Measurements from ENCODE around the gene ADAMTSL1.

ADAMTSL1 gene

DNA sequence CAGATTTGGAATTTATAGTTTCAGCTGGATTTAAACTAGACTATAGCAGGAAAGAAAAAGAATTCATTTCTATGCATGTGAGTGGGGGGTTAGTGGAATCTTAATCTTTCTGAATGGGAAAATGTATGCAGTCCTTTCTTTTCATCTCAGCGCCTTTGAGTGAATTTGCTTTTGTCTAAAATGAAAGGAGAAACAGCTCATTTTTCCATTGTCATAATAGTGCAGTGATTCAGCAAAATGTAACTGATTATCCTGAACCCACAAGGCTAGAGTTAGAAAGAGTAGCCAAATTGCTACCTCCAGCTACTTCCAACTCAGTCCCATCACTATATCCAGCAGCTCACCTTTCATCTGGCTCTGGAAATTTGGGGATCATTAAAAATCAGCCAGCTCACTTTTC lies 134.4 kb downstream of the ADAMTSL1 start:
- no peak for DNase-seq

- DNase-seq: no peak
Observed at GRCh38 chr9:18610956-18611355, 137.0 kb downstream of the ADAMTSL1 start.

DNA sequence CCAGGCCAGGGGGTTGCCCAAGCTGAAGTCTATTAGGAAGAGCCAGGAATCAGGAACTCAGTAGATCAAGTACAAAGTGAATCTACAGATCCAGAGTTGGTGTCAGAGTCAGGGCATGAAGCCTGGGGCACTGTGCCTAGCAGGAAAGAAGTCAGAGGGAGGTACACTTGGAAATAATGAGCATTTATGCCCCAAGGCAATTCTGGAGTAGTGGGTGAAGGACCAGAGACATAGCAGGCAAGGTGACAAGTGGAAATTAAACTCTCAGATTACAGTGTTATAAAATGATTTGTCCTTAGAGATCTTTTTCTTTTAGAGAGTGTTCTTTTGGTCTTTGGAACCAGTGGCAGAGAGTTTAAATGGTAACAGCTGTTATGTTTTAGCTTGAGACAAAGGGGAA lies 138.0 kb downstream of the ADAMTSL1 start:
- DNase-seq: no peak

GRCh38 chr9:18614116-18614515 lies 140.2 kb downstream of the ADAMTSL1 start:
- DNase-seq: no peak

- DNase-seq: no peak
Observed at GRCh38 chr9:18614651-18615050, 140.7 kb downstream of the ADAMTSL1 start.

DNA sequence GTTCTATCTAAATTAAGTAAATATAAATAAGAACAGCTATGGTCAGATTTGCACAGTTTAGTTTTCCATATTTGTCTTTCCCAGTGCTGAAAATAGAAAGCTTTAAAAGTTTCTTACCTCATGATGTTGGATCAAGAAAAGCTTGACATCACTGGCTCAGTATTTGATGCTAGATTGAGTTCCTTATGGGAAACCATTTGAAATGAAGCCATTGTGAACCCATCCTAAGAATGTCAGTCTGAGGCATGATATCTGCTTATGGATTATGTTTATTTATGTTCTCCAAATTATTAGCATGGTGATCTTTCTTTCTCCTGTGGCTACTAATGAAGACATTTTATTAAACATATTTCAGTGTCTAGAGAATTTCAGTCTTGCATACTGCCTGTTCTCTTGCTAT lies 143.0 kb downstream of the ADAMTSL1 start:
- no peak for DNase-seq

DNA sequence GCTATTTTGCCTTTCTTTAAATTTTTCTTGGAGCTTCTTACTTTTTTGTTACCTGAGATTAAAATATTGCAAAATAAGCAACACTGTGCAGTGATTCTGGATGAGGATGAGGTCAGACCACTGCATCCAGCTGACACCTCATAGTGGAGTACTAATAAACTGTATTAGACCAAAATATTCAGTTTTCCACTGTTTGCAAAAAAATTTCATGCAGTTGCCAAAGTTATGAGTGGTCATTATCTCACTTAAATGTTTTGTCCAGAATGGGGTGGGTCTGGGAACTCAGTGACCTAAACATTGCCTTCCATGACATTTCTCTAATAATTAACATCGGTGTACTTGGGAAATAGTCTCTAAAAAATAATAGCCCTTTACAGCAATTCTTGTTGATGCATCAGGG lies 143.8 kb downstream of the ADAMTSL1 start:
- DNase-seq: no peak

DNA sequence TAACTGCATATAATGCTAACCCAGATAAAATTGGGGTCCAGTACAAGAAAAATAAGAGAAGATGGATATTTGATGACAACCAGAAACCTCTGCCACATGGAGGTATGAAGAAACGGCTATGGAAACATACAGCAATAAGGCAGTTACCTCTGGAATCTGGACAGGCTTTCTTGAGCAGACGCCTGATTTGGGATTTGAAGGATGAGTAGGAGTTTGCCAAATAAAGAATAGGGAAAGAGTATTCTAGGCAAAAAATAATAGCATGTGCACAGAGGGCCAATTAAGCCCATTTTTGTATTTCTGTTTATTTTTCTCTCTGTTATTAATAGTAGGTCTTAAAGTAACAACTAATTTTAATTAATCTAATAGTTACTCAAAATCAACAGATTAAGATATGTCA lies 144.9 kb downstream of the ADAMTSL1 start:
- no peak for DNase-seq

DNA sequence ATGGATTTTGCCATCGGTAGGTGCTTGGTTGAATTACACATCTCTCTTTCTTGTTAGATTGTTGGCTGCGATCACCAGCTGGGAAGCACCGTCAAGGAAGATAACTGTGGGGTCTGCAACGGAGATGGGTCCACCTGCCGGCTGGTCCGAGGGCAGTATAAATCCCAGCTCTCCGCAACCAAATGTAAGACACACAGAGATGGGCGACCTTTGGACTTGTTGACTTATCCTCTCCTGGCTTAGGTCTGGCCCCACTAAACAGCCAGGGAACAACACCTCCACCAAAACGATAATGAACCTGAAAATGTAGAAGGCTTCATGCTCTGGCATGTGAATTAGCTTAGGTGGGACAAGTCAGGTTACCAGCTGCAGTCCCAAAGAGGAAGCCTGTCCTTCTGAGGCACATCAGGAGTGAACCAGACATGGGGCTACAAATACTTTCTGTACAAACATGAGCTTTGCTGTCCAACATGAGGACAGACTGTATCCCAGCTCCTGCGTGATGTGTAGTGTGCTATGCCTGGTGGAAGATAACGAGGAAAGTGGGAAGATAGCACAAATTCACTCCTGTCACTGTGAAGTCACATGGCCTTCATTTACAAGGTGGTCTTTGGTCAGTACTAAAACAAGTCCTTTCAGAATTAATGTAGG lies 148.4 kb downstream of the ADAMTSL1 start:
- no peak for DNase-seq

GRCh38 chr9:18623221-18624079 lies 149.5 kb downstream of the ADAMTSL1 start:
- DNase-seq: no peak

- no peak for DNase-seq
Observed at GRCh38 chr9:18626046-18626698, 152.2 kb downstream of the ADAMTSL1 start.

DNA sequence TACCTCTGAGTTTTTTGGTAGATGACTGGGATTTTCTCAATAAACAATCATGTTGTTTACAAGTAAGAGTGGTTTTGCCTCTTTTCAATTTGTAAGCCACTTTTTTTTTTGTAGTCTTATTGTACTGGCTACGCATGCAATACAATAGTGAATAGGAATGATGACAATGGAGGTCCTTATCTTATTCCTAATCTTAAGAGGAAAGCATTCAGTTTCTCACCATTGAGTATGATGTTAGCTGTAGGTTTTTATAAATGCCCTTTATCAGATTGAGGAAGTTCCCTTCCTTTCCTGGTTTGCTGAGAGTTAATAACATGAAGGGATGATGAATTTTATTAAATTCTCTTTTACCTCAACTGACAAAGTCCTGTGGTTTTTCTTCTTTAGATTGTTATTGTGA lies 155.2 kb downstream of the ADAMTSL1 start:
- no peak for DNase-seq

DNA sequence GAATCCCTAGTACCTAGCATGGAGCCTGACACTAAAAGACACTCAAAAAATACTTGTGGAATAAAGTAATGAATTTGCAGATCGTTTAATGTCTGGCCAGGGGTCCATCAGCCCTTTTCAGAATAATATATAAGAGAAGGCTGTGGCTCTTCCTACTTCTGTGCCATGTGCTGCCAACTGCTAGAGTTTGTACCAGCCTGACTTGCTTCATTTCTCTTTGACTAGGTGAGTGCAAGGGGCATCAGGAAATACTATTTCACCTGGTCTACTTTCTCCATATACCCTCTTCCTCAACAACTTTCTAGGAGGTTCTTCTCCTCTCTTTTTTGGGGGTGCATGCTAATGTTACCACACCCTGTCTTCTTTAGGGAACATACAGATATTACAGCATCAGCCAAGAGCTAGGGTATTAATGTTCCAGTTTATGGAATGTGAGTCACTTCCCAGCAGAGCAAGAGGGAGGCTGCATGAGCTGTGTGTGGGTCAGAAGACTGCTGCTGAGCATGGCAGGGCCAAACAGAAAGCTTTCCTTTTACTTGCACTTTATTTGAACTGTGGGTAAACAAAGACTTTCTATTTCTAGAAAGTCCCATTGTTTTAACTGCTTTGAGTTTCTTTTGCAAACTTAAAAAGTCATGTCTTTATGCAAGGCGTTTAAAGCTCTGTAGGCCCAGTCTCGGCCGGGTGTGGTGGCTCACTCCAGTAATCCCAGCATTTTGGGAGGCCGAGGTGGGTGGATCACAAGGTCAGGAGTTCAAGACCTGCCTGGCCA lies 158.9 kb downstream of the ADAMTSL1 start:
- no peak for DNase-seq

- no peak for DNase-seq
Observed at GRCh38 chr9:18636781-18637180, 162.8 kb downstream of the ADAMTSL1 start.

- DNase-seq: no peak
Observed at GRCh38 chr9:18638371-18639249, 164.7 kb downstream of the ADAMTSL1 start.

- DNase-seq: no peak
Observed at GRCh38 chr9:18639911-18640310, 166.0 kb downstream of the ADAMTSL1 start.

- DNase-seq: no peak
Observed at GRCh38 chr9:18658804-18659705, 185.1 kb downstream of the ADAMTSL1 start.

DNA sequence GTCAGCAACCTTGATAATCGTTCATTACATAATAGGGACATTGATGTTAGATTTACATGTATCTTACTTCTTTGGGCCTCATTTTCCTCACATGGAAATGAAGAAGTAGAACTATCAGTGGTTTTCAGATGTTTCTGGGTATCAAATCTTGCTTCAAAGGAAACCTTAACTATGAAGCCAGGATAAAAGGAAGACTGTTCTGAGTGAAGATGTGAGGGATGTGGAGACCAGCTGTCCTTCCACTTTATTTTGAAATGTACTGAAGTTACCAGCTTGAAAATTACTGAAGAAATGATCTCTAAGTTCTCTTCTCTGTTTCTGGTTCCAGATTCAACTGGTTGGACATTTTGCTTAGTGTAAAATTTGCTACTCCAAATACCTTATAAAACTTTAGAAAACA lies 186.0 kb downstream of the ADAMTSL1 start:
- no peak for DNase-seq

GRCh38 chr9:18662320-18662719 lies 188.4 kb downstream of the ADAMTSL1 start:
- DNase-seq: no peak

DNA sequence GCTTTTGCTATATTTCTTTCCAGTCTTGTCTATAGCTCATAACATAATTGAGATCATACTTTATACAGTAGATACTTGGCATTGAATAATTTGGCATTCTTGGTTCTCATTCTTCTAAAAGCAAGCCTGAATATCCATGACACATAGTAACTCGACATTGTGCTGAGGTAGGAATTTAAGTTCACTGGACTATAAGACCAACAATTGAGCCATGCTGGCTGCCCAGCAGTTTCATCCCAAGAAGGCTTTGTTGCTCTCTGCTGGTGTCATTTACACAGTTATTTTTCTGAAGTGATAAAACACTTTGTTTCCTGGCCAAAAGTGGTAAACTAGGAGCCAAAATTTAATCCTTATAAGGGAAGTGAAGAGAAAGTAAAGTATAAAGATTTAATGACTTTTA lies 192.0 kb downstream of the ADAMTSL1 start:
- DNase-seq: no peak

DNA sequence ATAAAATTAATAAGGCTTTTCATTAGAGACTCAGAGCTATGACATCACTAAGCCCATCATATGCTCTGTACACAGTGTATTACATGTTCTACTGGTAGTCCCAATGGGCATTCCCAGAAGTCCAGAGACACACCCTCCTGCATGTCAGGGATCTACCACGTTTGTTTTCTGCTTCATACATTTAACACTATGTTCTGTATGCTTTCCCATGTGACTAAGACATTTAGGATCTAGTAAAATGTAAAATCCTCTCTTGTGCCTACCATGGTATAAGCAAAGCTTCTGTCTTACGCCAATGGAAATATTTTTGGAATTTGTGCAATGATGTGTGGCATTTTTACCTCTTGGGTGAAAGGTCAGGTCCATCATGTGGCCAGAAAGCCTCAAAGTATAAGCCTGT lies 192.4 kb downstream of the ADAMTSL1 start:
- DNase-seq: no peak

Data from cerebellar nuclear complex (tissue), 1 donor.